Right lobe of liver (tissue), 4 donors: ENCODE measurements around the gene ETHE1.

Experiments used
- POLR2A ChIP-seq: fragments of 450-650 bp; IDR thresholded peaks from one replicate; pipeline ENCODE4 v1.6.1; 2017; ENCODE audit warnings: antibody characterized with exemption, mild to moderate bottlenecking
- TF ChIP-seq, protein P1 (sequence below), 4 donors: fragments of 200-600 bp in 3 of 4; fragments of 450-650 bp in 1 of 4; IDR thresholded peaks; one replicate each; pipeline versions ENCODE4 v1.5.1 to v1.8.0; 2016 to 2022; ENCODE audit warnings: antibody characterized with exemption in 4 of 4, mild to moderate bottlenecking in 2 of 4
- donor health status: DM: no; HTN: no; CAD: no.
- donor health status: DM: no; HTN: no; CAD: no.
- donor health status: DM: no; HTN: yes; CAD: no.

DNA sequence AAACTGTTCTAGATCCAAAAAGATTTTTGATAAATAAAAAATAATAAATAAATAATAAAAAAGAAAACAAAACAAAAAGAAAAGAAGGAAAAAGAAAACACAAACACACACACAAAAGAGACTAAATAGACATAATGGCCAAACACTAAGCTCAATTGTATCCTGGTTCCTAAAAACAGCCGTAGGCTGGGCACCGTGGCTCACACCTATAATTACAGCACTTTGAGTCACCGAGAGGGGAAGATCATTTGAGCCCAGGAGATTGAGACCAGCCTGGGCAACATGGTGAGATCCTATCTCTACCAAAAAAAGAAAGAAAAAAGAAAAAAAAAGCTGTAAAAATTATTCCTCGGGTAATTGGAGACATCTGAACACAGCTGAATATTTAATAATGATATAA, 8.9 kb downstream of the ETHE1 start:
- TF ChIP-seq, protein P1, sequence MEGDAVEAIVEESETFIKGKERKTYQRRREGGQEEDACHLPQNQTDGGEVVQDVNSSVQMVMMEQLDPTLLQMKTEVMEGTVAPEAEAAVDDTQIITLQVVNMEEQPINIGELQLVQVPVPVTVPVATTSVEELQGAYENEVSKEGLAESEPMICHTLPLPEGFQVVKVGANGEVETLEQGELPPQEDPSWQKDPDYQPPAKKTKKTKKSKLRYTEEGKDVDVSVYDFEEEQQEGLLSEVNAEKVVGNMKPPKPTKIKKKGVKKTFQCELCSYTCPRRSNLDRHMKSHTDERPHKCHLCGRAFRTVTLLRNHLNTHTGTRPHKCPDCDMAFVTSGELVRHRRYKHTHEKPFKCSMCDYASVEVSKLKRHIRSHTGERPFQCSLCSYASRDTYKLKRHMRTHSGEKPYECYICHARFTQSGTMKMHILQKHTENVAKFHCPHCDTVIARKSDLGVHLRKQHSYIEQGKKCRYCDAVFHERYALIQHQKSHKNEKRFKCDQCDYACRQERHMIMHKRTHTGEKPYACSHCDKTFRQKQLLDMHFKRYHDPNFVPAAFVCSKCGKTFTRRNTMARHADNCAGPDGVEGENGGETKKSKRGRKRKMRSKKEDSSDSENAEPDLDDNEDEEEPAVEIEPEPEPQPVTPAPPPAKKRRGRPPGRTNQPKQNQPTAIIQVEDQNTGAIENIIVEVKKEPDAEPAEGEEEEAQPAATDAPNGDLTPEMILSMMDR (IDR thresholded peaks at IDR 0.05) = no peak
- no peak for TF ChIP-seq POLR2A
